GM18507 (cell line): ENCODE measurements around the gene SAMD11.
A peak's percentile ranks its signal among the peaks of the same experiment; 100 is the strongest.

Experiments used
- DNase-seq: peaks from one replicate; pipeline ENCODE4 v3.0.0; 2011; ENCODE audit warnings: low read depth; ENCODE audit not compliant: insufficient read length; ENCODE audit errors: extremely low spot score
- FAIRE-seq: peaks from 2 replicates; lab custom pipeline; 2011; peaks lifted over from hg19 to GRCh38; lab: Jason Lieb, UNC

The SAMD11 gene

GRCh38 chr1:958823-959730, 35.4 kb downstream of the SAMD11 start, which contains the start of gene NOC2L:
Gene NOC2L, minus strand, starts transcription at chr1:959256. Its CDS starts 16 bp downstream, at chr1:959240.
- DNase-seq (peak; percentile 90), FAIRE-seq (peak; percentile 93)

- FAIRE-seq (no peak), DNase-seq (no peak)
These were observed 36.1 kb downstream of the SAMD11 start for GRCh38 chr1:959731-960362.

DNA sequence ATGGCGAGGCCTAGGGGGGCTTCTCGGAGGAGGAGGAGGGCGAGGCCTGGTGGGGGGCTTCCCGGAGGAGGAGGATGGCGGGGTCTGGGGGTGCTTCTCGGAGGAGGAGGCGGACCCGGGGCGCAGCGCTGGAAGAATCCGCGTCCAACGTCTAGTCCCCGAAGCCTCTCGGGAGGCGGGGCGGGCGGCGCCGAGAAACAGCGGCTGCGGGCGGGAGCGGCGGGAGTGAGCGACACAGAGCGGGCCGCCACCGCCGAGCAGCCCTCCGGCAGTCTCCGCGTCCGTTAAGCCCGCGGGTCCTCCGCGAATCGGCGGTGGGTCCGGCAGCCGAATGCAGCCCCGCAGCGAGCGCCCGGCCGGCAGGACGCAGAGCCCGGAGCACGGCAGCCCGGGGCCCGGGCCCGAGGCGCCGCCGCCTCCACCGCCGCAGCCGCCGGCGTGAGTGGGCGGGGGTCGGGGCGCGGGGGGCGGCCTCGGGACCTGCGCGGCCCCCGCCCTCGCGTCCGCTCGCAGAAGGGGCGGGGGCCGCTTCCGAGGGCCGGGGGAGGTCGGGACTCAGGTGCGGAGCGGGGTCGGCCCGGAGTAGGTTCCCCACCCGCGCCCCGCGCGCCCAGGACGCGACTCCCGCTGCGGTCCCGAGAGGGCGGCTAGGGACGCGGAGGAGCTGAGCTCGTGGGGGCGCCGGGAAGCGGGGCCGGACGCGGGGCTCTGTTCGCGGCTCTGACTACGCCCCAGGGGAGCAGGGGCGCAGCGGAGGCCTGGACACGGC, 36.8 kb downstream of the SAMD11 start, which contains the start of gene KLHL17:
Gene KLHL17, plus strand, starts transcription at position 222 of the 769 bp plus-strand sequence. Its CDS starts 110 bp downstream, at position 332.
- FAIRE-seq, result peak; percentile 73
- DNase-seq, result peak; percentile 80

DNA sequence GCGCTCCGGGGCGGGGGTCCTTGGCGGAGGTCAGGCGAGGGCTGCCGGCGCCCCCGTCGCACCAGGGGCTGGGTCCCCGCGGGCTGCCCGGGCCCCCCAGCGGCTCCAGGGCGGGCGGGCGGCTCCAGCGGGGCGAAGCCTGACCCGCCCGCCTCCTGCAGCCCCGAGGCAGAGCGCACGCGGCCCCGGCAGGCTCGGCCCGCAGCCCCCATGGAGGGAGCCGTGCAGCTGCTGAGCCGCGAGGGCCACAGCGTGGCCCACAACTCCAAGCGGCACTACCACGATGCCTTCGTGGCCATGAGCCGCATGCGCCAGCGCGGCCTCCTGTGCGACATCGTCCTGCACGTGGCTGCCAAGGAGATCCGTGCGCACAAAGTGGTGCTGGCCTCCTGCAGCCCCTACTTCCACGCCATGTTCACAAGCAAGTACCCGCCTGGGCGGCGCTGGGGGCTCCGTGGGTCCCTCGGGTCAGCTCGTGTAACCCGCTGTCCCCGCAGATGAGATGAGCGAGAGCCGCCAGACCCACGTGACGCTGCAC, 37.5 kb downstream of the SAMD11 start:
- no peak for DNase-seq
- FAIRE-seq, result no peak

GRCh38 chr1:962381-963300, 38.9 kb downstream of the SAMD11 start:
- DNase-seq (no peak), FAIRE-seq (no peak)

DNA sequence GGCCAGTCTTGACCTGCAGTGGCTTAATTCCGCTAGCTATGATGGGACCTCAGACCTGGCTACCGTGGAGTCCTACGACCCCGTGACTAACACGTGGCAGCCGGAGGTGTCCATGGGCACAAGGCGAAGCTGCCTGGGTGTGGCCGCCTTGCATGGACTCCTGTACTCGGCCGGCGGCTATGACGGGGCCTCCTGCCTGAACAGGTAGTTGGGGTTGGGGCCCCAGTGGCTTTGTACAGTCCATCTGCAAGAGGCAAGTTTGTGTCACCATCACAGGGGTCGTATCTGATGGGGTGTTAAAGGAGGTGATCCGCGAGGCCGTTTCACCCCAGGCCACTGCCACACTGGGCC, 39.6 kb downstream of the SAMD11 start:
- FAIRE-seq (no peak), DNase-seq (no peak)

GRCh38 chr1:963746-964525, 40.2 kb downstream of the SAMD11 start:
- FAIRE-seq, result no peak
- no peak for DNase-seq

DNA sequence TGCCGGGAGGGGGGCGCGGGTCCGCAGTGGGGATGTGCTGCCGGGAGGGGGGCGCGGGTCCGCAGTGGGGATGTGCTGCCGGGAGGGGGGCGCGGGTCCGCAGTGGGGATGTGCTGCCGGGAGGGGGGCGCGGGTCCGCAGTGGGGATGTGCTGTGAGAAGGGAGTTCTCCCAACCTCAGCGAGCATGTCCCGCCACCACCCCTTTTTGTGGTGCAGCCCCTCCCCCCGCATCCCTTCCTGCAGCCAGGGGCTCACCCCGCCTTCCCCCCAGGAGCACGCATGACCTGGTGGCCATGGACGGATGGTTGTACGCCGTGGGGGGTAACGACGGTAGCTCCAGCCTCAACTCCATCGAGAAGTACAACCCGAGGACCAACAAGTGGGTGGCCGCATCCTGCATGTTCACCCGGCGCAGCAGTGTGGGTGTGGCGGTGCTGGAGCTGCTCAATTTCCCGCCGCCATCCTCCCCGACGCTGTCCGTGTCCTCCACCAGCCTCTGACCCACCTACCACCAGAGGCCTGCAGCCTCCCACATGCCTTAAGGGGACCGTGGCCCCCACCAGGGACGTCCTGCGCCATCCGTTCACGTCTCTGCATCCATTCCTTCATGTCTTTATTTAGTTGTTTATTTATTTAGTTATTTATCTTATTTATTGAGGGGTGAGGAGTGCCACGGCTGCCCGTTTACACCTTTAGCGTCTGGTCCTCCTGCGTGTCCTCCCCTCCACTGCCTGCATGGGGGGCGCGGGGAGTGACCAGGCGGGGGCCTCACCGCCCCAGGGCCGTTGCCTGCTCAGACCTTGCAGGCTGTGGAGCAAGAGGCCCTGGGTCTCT, 41.2 kb downstream of the SAMD11 start:
- FAIRE-seq, result no peak

GRCh38 chr1:965526-966134, 41.9 kb downstream of the SAMD11 start:
- FAIRE-seq (no peak), DNase-seq (no peak)

More for the DNA sequence above, 41.2 kb downstream of the SAMD11 start:
- DNase-seq, result no peak

DNA sequence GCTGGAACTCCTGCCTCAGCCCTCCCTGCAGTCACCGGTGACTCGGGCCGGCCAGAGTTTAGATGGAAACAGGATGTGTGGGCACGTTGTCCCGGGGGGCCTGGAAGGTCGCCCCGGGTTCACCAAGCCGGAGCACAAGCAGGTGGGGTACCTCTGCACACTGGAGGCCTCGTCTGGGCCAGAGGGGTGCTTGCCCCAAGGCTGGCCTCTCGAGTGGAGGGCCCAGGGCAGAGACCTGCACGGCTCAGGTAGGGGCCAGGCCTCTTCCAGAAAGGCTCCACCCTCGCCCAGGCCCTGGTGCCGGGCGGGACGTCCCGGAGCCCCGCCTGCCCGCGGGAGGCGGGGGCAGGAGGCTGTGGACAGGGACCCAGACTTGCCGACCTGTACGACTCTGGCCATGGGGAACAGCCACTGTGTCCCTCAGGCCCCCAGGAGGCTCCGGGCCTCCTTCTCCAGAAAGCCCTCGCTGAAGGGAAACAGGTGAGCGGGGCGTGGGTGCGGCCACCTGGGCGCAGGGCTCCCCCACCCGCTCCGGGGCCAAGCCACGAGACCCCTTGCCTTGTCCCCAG, 42.5 kb downstream of the SAMD11 start, which contains the start of gene PLEKHN1:
Gene PLEKHN1, plus strand, starts transcription at position 348 of the 569 bp plus-strand sequence. Its CDS starts 50 bp downstream, at position 398.
- DNase-seq (no peak), FAIRE-seq (peak; percentile 59)

DNA sequence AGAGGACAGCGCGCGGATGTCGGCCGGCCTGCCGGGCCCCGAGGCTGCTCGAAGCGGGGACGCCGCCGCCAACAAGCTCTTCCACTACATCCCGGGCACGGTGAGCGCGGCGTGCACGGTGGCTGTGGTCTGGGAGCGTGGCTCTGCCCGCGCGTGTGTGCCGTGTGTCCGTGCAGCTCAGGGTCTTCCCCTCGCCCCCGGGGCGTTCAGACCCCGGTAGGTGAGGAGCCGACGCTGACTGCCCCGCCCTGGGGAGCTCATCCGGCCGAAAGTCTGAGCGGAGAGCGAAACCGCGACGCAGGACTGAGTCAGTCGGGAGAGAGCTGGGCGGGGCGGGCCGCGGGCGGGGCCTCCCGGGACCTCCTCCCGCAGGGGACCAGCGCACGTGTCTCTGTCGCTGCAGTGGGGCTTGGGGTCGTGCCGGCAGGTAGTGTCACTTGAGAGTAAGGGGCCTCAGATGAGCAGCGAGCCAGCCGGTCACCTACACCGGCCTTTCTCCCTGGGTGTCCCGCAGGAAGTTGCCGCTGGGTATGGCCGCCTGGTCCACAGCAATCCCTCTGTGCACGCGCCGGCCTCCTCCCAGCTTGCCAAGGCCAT, 43.1 kb downstream of the SAMD11 start:
- FAIRE-seq (peak; percentile 88), DNase-seq (peak; percentile 64)

DNA sequence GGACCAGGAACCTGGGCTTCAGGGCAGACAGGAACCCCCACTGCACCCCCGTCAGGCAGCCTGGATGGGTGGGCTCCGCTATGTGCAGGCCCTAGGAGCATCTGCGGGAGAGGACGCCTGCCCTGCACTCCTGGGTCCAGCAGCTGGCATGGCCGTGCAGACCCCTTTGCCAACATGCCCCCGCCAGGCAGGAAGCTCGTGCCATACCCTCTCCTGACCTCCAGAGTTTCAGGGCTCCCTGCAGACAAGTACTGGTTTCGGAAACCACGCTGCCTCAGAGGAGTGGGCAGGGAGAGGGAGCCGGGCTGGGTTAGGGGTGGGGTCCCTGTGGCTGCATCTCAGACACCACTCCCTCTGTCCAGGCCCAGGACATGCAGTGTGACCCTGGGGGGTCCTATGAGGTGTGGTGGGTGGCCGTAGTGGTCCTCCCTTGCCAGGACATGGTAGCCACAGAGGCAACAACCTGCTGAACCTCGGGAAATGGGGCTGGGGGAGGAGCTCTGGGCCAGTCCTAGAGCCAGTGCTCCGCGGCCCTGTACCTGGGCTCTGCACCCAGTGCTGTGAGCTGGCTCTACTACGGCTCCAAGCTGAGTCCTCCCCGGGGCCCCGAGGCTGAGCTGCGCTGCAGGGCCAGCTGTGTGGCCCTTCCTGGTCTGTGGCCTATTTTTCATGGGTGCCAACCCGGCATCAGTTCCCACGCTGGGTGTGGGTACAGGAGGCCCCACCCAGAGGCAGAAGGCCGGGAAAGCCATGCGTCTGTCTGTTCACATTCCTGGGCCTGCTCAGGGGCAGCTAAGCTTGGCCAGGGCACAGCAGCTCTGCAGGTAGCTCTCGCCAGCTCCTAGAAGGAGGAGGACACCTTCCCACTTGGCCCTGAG, 44.0 kb downstream of the SAMD11 start:
- FAIRE-seq, result no peak

GRCh38 chr1:969260-969855, 45.6 kb downstream of the SAMD11 start:
- FAIRE-seq (no peak), DNase-seq (no peak)

More for the DNA sequence above, 44.0 kb downstream of the SAMD11 start:
- DNase-seq, result no peak

- DNase-seq (no peak), FAIRE-seq (no peak)
These were observed 46.7 kb downstream of the SAMD11 start for GRCh38 chr1:970242-970972.
